Activated naive CD4-positive, alpha-beta T cell treated with anti-CD3 and anti-CD28 coated beads, Interleukin-2, amount 50 U/mL, for 24 hours (primary cell): ENCODE data around the gene MEGF10.
"Not testable (repeated sequence)": the region's sequence is repeated elsewhere in the genome, so short reads cannot be mapped to it uniquely, and the experiment has no call there.

Experiments used
- H3K27ac Mint-ChIP-seq: one replicate; pipeline ENCODE4 v1.8.0; 2021; ENCODE audit warnings: mild to moderate bottlenecking, mixed read lengths
- H3K27me3 Mint-ChIP-seq: one replicate; pipeline ENCODE4 v1.8.0; 2021; ENCODE audit warnings: mixed read lengths
- H3K36me3 Mint-ChIP-seq: one replicate; pipeline ENCODE4 v1.8.0; 2021; ENCODE audit warnings: mixed read lengths
- H3K4me1 Mint-ChIP-seq: one replicate; pipeline ENCODE4 v1.8.0; 2021; ENCODE audit warnings: mixed read lengths
- H3K4me3 Mint-ChIP-seq: one replicate; pipeline ENCODE4 v1.8.0; 2021; ENCODE audit warnings: mild to moderate bottlenecking, mixed read lengths
- H3K9me3 Mint-ChIP-seq: one replicate; pipeline ENCODE4 v1.8.0; 2021; ENCODE audit warnings: mixed read lengths

Gene MEGF10

DNA sequence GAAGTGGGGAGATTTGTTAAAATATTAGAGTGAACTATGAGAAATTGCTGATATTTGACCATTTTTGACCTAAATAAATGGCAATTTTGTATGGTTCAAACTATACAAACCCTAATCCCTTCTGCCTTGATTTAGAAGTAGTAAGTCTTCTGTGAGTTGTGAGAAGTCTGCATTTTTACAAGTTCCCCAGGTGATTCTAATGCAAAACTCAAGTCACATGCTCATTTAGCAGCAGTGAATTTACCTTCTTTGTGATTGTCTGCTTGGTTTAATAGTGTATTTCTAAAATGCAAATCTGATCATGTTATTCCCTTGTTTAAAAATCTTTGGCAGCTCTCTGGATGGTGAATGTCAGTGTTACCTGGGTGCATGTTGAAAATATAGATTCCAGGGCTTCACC lies 2.8 kb downstream of the MEGF10 start:
- Mint-ChIP-seq H3K36me3 (peaks cover 2% of the 10 kb centered on the region), H3K27me3 (peaks cover 52% of the 10 kb centered on the region), H3K4me1 (peaks cover 12% of the 10 kb centered on the region), H3K4me3 (no peak overlapping the region), H3K27ac (no peak overlapping the region), H3K9me3 (no peaks in the 10 kb centered on the region)

DNA sequence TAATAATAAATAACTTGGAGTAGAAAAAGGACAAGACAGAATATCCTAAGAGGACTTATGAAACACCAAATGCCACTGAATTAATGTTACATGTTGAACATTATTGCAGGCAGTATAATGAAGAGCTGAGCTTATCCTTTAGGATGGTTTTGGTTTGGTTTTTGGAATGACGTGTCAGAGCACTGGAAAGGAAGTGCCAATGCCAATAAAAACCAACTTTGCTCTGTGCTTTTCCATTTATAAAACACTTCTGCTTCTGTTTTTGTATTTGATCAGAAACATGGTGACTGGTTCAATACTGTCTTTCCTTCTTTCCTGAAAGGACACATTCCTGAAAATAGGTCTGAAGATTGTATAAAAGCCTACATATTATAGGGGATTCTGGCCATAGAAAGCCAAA lies 4.2 kb downstream of the MEGF10 start:
- Mint-ChIP-seq H3K27ac (no peak overlapping the region), H3K4me1 (peaks cover 12% of the 10 kb centered on the region), H3K9me3 (no peaks in the 10 kb centered on the region), H3K36me3 (no peaks in the 10 kb centered on the region), H3K27me3 (peaks cover 41% of the 10 kb centered on the region), H3K4me3 (no peak overlapping the region)

- Mint-ChIP-seq H3K36me3 (no peaks in the 10 kb centered on the region), H3K27me3 (peaks cover 37% of the 10 kb centered on the region), H3K4me1 (peaks cover 9% of the 10 kb centered on the region), H3K4me3 (no peak overlapping the region), H3K9me3 (no peaks in the 10 kb centered on the region), H3K27ac (no peak overlapping the region)
These were observed 4.9 kb downstream of the MEGF10 start for GRCh38 chr5:127295454-127295853.

DNA sequence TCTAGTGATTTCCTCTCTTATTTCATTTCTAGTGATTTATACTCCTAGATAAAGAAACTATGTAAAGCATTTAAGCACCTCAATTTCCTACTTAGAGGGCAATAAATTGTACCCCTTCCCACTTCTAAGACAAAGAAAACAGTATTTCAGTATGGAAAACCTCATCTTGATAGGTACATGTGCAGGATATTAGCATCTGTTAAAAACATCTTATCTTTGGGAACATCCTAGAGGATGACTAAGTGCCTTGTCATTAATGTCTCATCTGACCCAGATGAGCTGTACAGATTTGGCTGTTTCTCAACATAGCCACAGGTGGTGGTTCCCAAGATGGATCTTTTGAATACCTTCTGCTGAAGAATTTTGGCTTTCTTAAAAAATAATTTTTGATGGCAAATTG lies 5.7 kb downstream of the MEGF10 start:
- Mint-ChIP-seq H3K4me1 (peaks cover 2% of the 10 kb centered on the region), H3K27me3 (peaks cover 30% of the 10 kb centered on the region), H3K9me3 (no peaks in the 10 kb centered on the region), H3K27ac (no peak overlapping the region), H3K36me3 (no peaks in the 10 kb centered on the region), H3K4me3 (no peak overlapping the region)

GRCh38 chr5:127296894-127297293 lies 6.3 kb downstream of the MEGF10 start:
- H3K36me3 Mint-ChIP-seq, H3K4me1 Mint-ChIP-seq, H3K9me3 Mint-ChIP-seq, H3K4me3 Mint-ChIP-seq, H3K27ac Mint-ChIP-seq: not testable (repeated sequence)
- H3K27me3 Mint-ChIP-seq = peaks cover 24% of the 10 kb centered on the region

DNA sequence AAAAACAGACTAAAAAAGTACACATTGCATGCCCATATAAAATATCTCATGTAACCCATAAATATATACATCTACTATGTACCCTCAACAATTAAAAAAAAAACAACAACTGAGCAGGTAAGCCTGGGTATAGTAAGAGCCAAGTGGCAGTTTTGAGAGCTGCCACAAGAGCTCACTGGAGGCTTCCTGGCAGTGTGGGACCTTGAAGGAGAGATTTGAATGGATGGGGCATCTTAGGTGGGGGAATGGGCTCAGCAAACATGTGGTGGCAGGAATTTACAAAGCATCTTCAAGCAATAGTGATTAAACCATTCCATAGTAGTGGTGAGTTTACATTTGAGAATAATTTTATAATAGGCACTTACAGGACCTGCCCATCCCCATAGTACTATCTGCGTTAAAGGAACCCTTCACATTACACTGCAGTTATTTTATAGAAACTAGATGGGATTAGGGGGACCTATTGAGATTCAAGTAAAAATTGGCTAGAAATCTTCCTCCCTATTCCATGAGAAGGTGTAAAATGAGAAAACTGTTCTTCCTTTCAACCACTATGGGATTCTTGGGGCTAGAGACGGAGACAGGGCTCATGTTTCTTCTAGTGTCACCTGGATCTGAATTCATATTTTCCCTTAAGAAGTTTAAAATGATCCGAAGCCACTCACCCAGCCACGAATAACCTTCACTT lies 6.9 kb downstream of the MEGF10 start:
- Mint-ChIP-seq H3K4me3 (no peak overlapping the region), H3K4me1 (no peaks in the 10 kb centered on the region), H3K36me3 (no peaks in the 10 kb centered on the region), H3K27me3 (peaks cover 19% of the 10 kb centered on the region), H3K9me3 (no peaks in the 10 kb centered on the region), H3K27ac (no peak overlapping the region)

- H3K9me3 Mint-ChIP-seq = no peaks in the 10 kb centered on the region
- H3K36me3 Mint-ChIP-seq = no peaks in the 10 kb centered on the region
- no peak overlapping the region for H3K27ac Mint-ChIP-seq
- H3K27me3 Mint-ChIP-seq = peaks cover 19% of the 10 kb centered on the region
- no peaks in the 10 kb centered on the region for H3K4me1 Mint-ChIP-seq
- no peak overlapping the region for H3K4me3 Mint-ChIP-seq
These were observed 7.4 kb downstream of the MEGF10 start for GRCh38 chr5:127298036-127298429.

GRCh38 chr5:127298656-127299055 lies 8.1 kb downstream of the MEGF10 start:
- H3K36me3 Mint-ChIP-seq = no peaks in the 10 kb centered on the region
- peaks cover 13% of the 10 kb centered on the region for H3K27me3 Mint-ChIP-seq
- H3K9me3 Mint-ChIP-seq = no peaks in the 10 kb centered on the region
- H3K4me1 Mint-ChIP-seq = no peaks in the 10 kb centered on the region
- H3K27ac Mint-ChIP-seq = no peak overlapping the region
- H3K4me3 Mint-ChIP-seq = no peak overlapping the region

- H3K27me3 Mint-ChIP-seq = peaks cover 6% of the 10 kb centered on the region
These were observed 9.1 kb downstream of the MEGF10 start for GRCh38 chr5:127299678-127300077.

DNA sequence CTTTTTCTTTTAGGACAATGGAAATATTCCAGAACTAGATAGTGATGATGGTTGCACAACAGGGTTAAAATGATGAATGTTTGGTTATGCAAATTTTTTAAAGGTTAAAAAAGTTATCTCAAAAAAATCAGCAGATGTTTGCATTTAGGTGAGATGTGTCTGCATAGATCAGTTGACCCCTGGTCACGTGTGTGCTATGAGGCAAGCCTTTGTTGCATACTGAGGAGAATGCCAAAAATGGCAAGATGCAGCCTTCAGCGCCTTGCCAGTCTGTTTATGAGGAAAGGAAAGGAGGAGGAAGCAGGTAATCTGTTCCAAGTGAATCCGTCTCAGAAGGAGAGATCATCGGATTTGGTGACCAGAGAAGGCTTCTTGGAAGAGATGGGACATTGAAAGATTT lies 11.9 kb downstream of the MEGF10 start:
- Mint-ChIP-seq H3K27me3 (peaks cover 4% of the 10 kb centered on the region), H3K4me3 (no peak overlapping the region), H3K4me1 (no peaks in the 10 kb centered on the region), H3K36me3 (no peaks in the 10 kb centered on the region), H3K27ac (no peak overlapping the region), H3K9me3 (no peaks in the 10 kb centered on the region)

More at GRCh38 chr5:127299678-127300077, 9.1 kb downstream of the MEGF10 start:
- H3K27ac Mint-ChIP-seq = no peak overlapping the region
- no peaks in the 10 kb centered on the region for H3K9me3 Mint-ChIP-seq
- no peak overlapping the region for H3K4me3 Mint-ChIP-seq
- no peaks in the 10 kb centered on the region for H3K4me1 Mint-ChIP-seq
- H3K36me3 Mint-ChIP-seq = no peaks in the 10 kb centered on the region

DNA sequence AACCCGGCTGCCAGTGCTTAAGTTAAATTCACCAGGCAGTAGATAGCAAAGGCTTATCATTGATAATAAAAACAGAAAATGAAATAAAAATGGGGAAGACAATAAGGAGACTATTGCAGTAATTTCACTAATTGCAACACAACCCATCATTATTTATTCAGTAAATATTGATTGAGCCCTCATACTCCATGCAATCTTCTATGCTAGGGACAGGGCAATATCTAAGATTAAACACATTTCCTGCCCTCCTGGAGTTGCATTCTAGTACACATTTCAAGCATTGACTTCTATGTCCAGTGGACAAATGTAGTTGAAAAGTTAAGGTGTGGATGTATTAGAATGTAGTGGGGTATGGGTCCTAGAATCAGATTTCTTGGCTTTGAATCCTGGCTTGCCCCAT lies 12.8 kb downstream of the MEGF10 start:
- no peaks in the 10 kb centered on the region for H3K4me1 Mint-ChIP-seq

DNA sequence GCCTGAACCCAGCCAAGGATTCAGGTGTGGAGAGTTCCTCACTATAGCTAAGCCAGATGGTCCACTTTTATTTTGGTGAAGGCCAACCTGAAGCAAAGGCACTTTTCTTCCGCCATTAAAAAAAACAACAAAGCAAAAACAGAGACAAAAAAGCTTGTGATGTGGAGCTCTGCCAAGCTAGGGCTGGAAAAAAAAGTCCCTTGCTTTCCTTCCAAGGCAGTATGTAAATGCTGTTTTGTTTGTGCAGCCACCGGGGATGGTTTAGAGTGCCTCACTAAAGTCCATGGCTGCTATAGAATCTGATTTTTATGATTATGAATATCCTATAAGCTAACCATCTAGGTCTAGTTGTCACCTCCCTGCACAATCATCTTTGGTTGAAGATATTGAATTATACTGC lies 14.9 kb downstream of the MEGF10 start:
- H3K27me3 Mint-ChIP-seq = no peaks in the 10 kb centered on the region

More for the DNA sequence above, 12.8 kb downstream of the MEGF10 start:
- H3K36me3 Mint-ChIP-seq = no peaks in the 10 kb centered on the region
- H3K27me3 Mint-ChIP-seq = no peaks in the 10 kb centered on the region
- H3K9me3 Mint-ChIP-seq = no peaks in the 10 kb centered on the region
- H3K4me3 Mint-ChIP-seq = no peak overlapping the region
- H3K27ac Mint-ChIP-seq = no peak overlapping the region

GRCh38 chr5:127306036-127306435 lies 15.4 kb downstream of the MEGF10 start:
- Mint-ChIP-seq H3K4me1 (no peaks in the 10 kb centered on the region), H3K9me3 (no peaks in the 10 kb centered on the region), H3K36me3 (no peaks in the 10 kb centered on the region), H3K4me3 (no peak overlapping the region), H3K27me3 (no peaks in the 10 kb centered on the region), H3K27ac (no peak overlapping the region)

More for the DNA sequence above, 14.9 kb downstream of the MEGF10 start:
- Mint-ChIP-seq H3K27ac (no peak overlapping the region), H3K4me1 (no peaks in the 10 kb centered on the region), H3K36me3 (no peaks in the 10 kb centered on the region), H3K9me3 (no peaks in the 10 kb centered on the region), H3K4me3 (no peak overlapping the region)

GRCh38 chr5:127306647-127307046 lies 16.1 kb downstream of the MEGF10 start:
- H3K4me1 Mint-ChIP-seq = no peaks in the 10 kb centered on the region

GRCh38 chr5:127307868-127308267 lies 17.3 kb downstream of the MEGF10 start:
- Mint-ChIP-seq H3K27me3 (no peaks in the 10 kb centered on the region), H3K4me1 (no peaks in the 10 kb centered on the region), H3K9me3 (no peaks in the 10 kb centered on the region), H3K36me3 (no peaks in the 10 kb centered on the region), H3K27ac (no peak overlapping the region), H3K4me3 (no peak overlapping the region)

More at GRCh38 chr5:127306647-127307046, 16.1 kb downstream of the MEGF10 start:
- H3K36me3 Mint-ChIP-seq = no peaks in the 10 kb centered on the region
- H3K4me3 Mint-ChIP-seq = no peak overlapping the region
- H3K9me3 Mint-ChIP-seq = no peaks in the 10 kb centered on the region
- no peak overlapping the region for H3K27ac Mint-ChIP-seq
- H3K27me3 Mint-ChIP-seq = no peaks in the 10 kb centered on the region

GRCh38 chr5:127308325-127308724 lies 17.7 kb downstream of the MEGF10 start:
- H3K27me3 Mint-ChIP-seq, H3K4me3 Mint-ChIP-seq, H3K9me3 Mint-ChIP-seq, H3K4me1 Mint-ChIP-seq, H3K36me3 Mint-ChIP-seq, H3K27ac Mint-ChIP-seq: not testable (repeated sequence)

GRCh38 chr5:127308945-127309344 lies 18.3 kb downstream of the MEGF10 start:
- H3K4me3 Mint-ChIP-seq = no peak overlapping the region
- no peak overlapping the region for H3K27ac Mint-ChIP-seq
- no peaks in the 10 kb centered on the region for H3K9me3 Mint-ChIP-seq
- H3K36me3 Mint-ChIP-seq = no peaks in the 10 kb centered on the region
- H3K27me3 Mint-ChIP-seq = no peaks in the 10 kb centered on the region
- no peaks in the 10 kb centered on the region for H3K4me1 Mint-ChIP-seq
